ENCODE measurements around the gene CAMP. TPM values are rescaled to one million over a fixed set of nuclear protein-coding genes. Genes with fewer than 3 reads are reported as not detected.
A peak's percentile ranks its signal among the peaks of the same experiment; 100 is the strongest.

The CAMP gene
- total and polyA plus RNA-seq, 2 of the 13 experiments (the other 11 are each of a cell fraction or from before 2014, with no cell fraction given) = not detected

GRCh38 chr3:48187579-48188265, 35.6 kb upstream of the CAMP start (continued):
- no peak for TF ChIP-seq BCLAF1 (IDR thresholded peaks at IDR 0.05)
- TF ChIP-seq ZNF383 (CRISPR knock-in tag; IDR thresholded peaks at IDR 0.05; ENCODE audit: borderline replicate concordance) = no peak
- TF ChIP-seq ZNF484 (CRISPR knock-in tag; IDR thresholded peaks at IDR 0.05; ENCODE audit: borderline replicate concordance, low read depth) = no peak
- no peak for TF ChIP-seq KDM6A (CRISPR knock-in tag; IDR thresholded peaks at IDR 0.05; ENCODE audit: low read depth)
- no peak for TF ChIP-seq ARID4A (CRISPR knock-in tag; IDR thresholded peaks at IDR 0.05; ENCODE audit: borderline replicate concordance)
- no peak for TF ChIP-seq NBN (conservative IDR thresholded peaks at IDR 0.05)
- peak; percentile 82 for TF ChIP-seq UBTF (CRISPR knock-in tag; IDR thresholded peaks at IDR 0.05)
- no peak for TF ChIP-seq ZNF280D (CRISPR knock-in tag; IDR thresholded peaks at IDR 0.05)
- TF ChIP-seq EEA1 (CRISPR knock-in tag; IDR thresholded peaks at IDR 0.05; ENCODE audit: borderline replicate concordance) = no peak
- TF ChIP-seq ZNF180 (CRISPR knock-in tag; IDR thresholded peaks at IDR 0.05; ENCODE audit: borderline replicate concordance, low read depth) = no peak
- TF ChIP-seq ZNF616 (CRISPR knock-in tag; IDR thresholded peaks at IDR 0.05; ENCODE audit: low read depth) = no peak
- no peak for TF ChIP-seq ZNF512B (CRISPR knock-in tag; IDR thresholded peaks at IDR 0.05; ENCODE audit: borderline replicate concordance)

All from HepG2 (cell line).